GM12878 (cell line): Measurements from ENCODE around the gene FAM3B. TPM values are rescaled to one million over a fixed set of nuclear protein-coding genes. Genes with fewer than 3 reads are reported as not detected.

Experiments
- ATAC-seq: fragments of 200-7000 bp; cut with Tn5 transposase; 3 replicates; pipeline ENCODE4 v1.9.1; 2020; ENCODE audit warnings: mild to moderate bottlenecking, moderate library complexity
- BruUV-seq: library from RNA; stranded (reverse); fragments of 400-500 nt; replicated peaks from 2 replicates; lab custom pipeline; 2021; lab: Mats Ljungman, UMichigan
- CTCF ChIA-PET: fragments of 300-600 bp; sonication (Branson Sonifier 250); formaldehyde crosslinking; extraction: SDS; loops from one replicate; lab custom pipeline; 2021; ENCODE audit warnings: inconsistent platforms; lab: Yijun Ruan, JAX
- POLR2A ChIA-PET: fragments of 350-600 bp; formaldehyde crosslinking; extraction: SDS; loops from one replicate; lab custom pipeline; 2021; ENCODE audit warnings: inconsistent platforms; lab: Charles Lee
- RAD21 ChIA-PET: fragments of 300-600 bp; sonication (Branson Sonifier 250); formaldehyde crosslinking; loops from one replicate; lab custom pipeline; 2023; ENCODE audit warnings: antibody characterized with exemption; ENCODE audit not compliant: unreplicated experiment; lab: Charles Lee
- SMC1A ChIA-PET: fragments of 300-600 bp; sonication (Branson Sonifier 250); formaldehyde crosslinking; loops from one replicate; lab custom pipeline; 2023; ENCODE audit not compliant: unreplicated experiment, uncharacterized antibody; lab: Charles Lee
- DNase-seq: peaks from one replicate; pipeline ENCODE4 v3.0.0-alpha.2; 2011; ENCODE audit warnings: low read depth, low spot score
- FAIRE-seq: peaks from 3 replicates; lab custom pipeline; 2011; peaks lifted over from hg19 to GRCh38; lab: Jason Lieb, UNC
- H2AFZ ChIP-seq: 2 replicates; pipeline ENCODE4 v1.6.0; 2011; ENCODE audit warnings: low read depth, low read length, control low read depth; ENCODE audit not compliant: control insufficient read depth
- H3K27ac ChIP-seq: 2 replicates; pipeline ENCODE4 v1.5.1; 2011; ENCODE audit warnings: control low read depth; ENCODE audit not compliant: control insufficient read depth, insufficient read depth
- H3K27me3 ChIP-seq, 2 experiments: replicated peaks in 1 of 2; 2 replicates each; pipeline versions ENCODE4 v1.6.0 to v1.6.1; 2011; ENCODE audit warnings: low read length in 1 of 2; ENCODE audit not compliant: control insufficient read depth in 2 of 2, insufficient read depth in 2 of 2
- H3K36me3 ChIP-seq, 2 experiments: 2 replicates each; pipeline ENCODE4 v1.5.1; 2011; ENCODE audit warnings: low read length in 1 of 2; ENCODE audit not compliant: control insufficient read depth in 2 of 2, insufficient read depth in 2 of 2
- H3K4me1 ChIP-seq: 2 replicates; pipeline ENCODE4 v1.6.1; 2011; ENCODE audit warnings: mild to moderate bottlenecking, low read length, moderate library complexity, mixed read lengths; ENCODE audit not compliant: control insufficient read depth, insufficient read depth
- H3K4me2 ChIP-seq: 2 replicates; pipeline ENCODE4 v1.6.0; 2011; ENCODE audit warnings: control low read depth; ENCODE audit not compliant: control insufficient read depth, insufficient read depth
- H3K4me3 ChIP-seq: fragments of 200-600 bp; sonication (generic); 2 replicates; pipeline ENCODE4 v1.5.1; 2016
- H3K79me2 ChIP-seq: 2 replicates; pipeline ENCODE4 v1.6.0; 2011; ENCODE audit warnings: low read length; ENCODE audit not compliant: control insufficient read depth, insufficient read depth
- H3K9ac ChIP-seq: 2 replicates; pipeline ENCODE4 v1.8.0; 2011; ENCODE audit warnings: low read length, control low read depth, mixed read lengths; ENCODE audit not compliant: control insufficient read depth, insufficient read depth
- H3K9me3 ChIP-seq: replicated peaks from 3 replicates; pipeline ENCODE4 v1.5.1; 2011; ENCODE audit warnings: mild to moderate bottlenecking, low read length; ENCODE audit not compliant: control insufficient read depth, insufficient read depth
- H4K20me1 ChIP-seq: 2 replicates; pipeline ENCODE4 v1.6.0; 2011; ENCODE audit not compliant: control insufficient read depth, insufficient read depth
- ATF7 ChIP-seq: fragments of 450-650 bp; IDR thresholded peaks from 2 replicates; pipeline ENCODE4 v1.6.1; 2016; ENCODE audit warnings: low read depth, mild to moderate bottlenecking
- IKZF1 ChIP-seq: fragments of 450-650 bp; conservative IDR thresholded peaks from 2 replicates; pipeline ENCODE4 v1.6.1; 2017; ENCODE audit warnings: antibody characterized with exemption, mild to moderate bottlenecking
- MEF2B ChIP-seq: fragments of 450-650 bp; IDR thresholded peaks from 2 replicates; pipeline ENCODE4 v1.6.1; 2018; ENCODE audit warnings: mild to moderate bottlenecking, moderate library complexity; ENCODE audit not compliant: partially characterized antibody, poor library complexity, severe bottlenecking
- NFYA ChIP-seq: IDR thresholded peaks from 2 replicates; pipeline ENCODE4 v1.6.1; 2011; ENCODE audit warnings: low read depth, mild to moderate bottlenecking, low read length, improper control_type of control experiment, borderline replicate concordance
- NR2C1 ChIP-seq: fragments of 450-650 bp; IDR thresholded peaks from 2 replicates; pipeline ENCODE4 v1.6.1; 2017; ENCODE audit warnings: antibody characterized with exemption, mild to moderate bottlenecking, moderate library complexity
- SMAD1 ChIP-seq: fragments of 450-650 bp; IDR thresholded peaks from 2 replicates; pipeline ENCODE4 v1.6.1; 2018; ENCODE audit warnings: mild to moderate bottlenecking, low read depth; ENCODE audit not compliant: partially characterized antibody
- SUPT20H ChIP-seq: IDR thresholded peaks from 2 replicates; pipeline ENCODE4 v1.6.1; 2011; ENCODE audit warnings: low read depth, mild to moderate bottlenecking, low read length, moderate library complexity, borderline replicate concordance; ENCODE audit not compliant: control insufficient read depth
- TCF12 ChIP-seq: IDR thresholded peaks from 2 replicates; pipeline ENCODE4 v1.6.1; 2011; ENCODE audit warnings: low read depth, mild to moderate bottlenecking, low read length
- YBX1 ChIP-seq: fragments of 450-650 bp; IDR thresholded peaks from 2 replicates; pipeline ENCODE4 v1.6.1; 2016; ENCODE audit warnings: antibody characterized with exemption
- WGBS: methylation state at CpG from one replicate; pipeline ENCODE4 v1.1.6; 2016; ENCODE audit warnings: low lambda C conversion rate; ENCODE audit not compliant: insufficient replicate concordance, insufficient coverage; ENCODE audit errors: missing lambda C conversion rate; 5-methylcytosine and 5-hydroxymethylcytosine counted together
- in situ Hi-C: fragments of 300-500 bp; cut with MboI; formaldehyde crosslinking; loops from 9 replicates; pipeline ENCODE4 v1.14.3; 2018; ENCODE audit warnings: mixed read lengths
- intact Hi-C: fragments of 100-400 bp; cut with micrococcal nuclease; formaldehyde crosslinking; loops from one replicate; pipeline ENCODE4 v1.14.2; 2022; ENCODE audit not compliant: unreplicated experiment
- polyA plus RNA-seq, 11 experiments: library from polyadenylated mRNA; depleted of rRNA in 4 of 11; unstranded in 6 of 11; stranded (reverse) in 5 of 11; fragments of >200 nt; fragmentation: Nextera tagmentation in 4 of 11; fragmentation: Illumina TruSeq in 1 of 11; extraction: Ambion mirVana in 4 of 11; extraction: Trizol in 1 of 11; gene quantifications; 1 replicate in 1 of 11; 2 replicates in 10 of 11; pipeline versions ENCODE4 v1.2.1 to v1.2.3, GENCODE V29; 2011 to 2016; ENCODE audit warnings: inconsistent platforms in 2 of 11, missing spikeins in 2 of 11, low read depth in 1 of 11
- total RNA-seq, 4 experiments: library from RNA; depleted of rRNA in 3 of 4; stranded (reverse); fragments of >200 nt in 3 of 4; fragmentation: Illumina TruSeq in 1 of 4; extraction: Trizol in 1 of 4; gene quantifications; 2 replicates each; pipeline versions ENCODE4 v1.2.1 to v1.2.3, GENCODE V29; 2013 to 2021
- TF ChIP-seq, protein P1 (sequence below): fragments of 450-650 bp; IDR thresholded peaks from 2 replicates; pipeline ENCODE4 v1.6.1; 2017; ENCODE audit warnings: borderline replicate concordance

The FAM3B gene
- total and polyA plus RNA-seq, 10 of the 15 experiments (the other 5 are each of a cell fraction or from before 2014, with no cell fraction given) = 0.12 TPM; not detected in 9

DNA sequence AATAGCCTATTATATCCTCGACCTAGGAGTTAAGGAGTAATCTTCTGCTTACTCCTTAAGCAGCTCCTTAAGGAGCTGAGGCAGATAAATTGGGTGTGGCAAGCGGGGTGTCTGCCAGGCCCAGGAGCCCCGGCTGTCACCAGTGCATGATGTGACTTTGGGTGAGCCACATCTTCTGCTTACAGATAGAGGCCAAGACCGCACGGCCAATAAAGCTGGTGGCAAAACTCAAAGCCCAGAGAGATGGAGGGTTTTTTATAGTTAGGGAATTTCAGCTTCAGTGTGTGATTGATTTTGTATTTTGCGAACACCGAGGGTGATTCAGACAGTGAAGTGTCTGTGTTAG is 55.1 kb downstream of the FAM3B start:
- Histone ChIP-seq H3K4me1 (peaks cover 27% of the 10 kb centered on the region), H2AFZ (no peak overlapping the region), H3K36me3 (no peaks in the 10 kb centered on the region; a peak in 2 of 4 replicates), H3K9me3 (no peaks in the 10 kb centered on the region), H3K27me3 (no peaks in the 10 kb centered on the region), H3K9ac (peak overlapping the region; percentile 32; the same call in 1 of the 2 replicates), H3K27ac (no peak overlapping the region), H3K79me2 (peaks cover 62% of the 10 kb centered on the region), H3K4me2 (peak overlapping the region; percentile 95), H4K20me1 (no peaks in the 10 kb centered on the region; the same call in 1 of the 2 replicates), H3K4me3 (peak overlapping the region; percentile 75)
- ChIA-PET SMC1A (interaction anchor here (0.8 to 8.3 kb wide), 13 partner anchors 10 to 97 kb away, joined by 3 to 67 read pairs (median 6); partner anchors contain the start of genes MX1 and MX2), RAD21 (interaction anchor here (1.9 to 7.7 kb wide), 5 partner anchors 11 to 89 kb away, joined by 6 to 97 read pairs (median 36); partner anchors contain the start of genes MX1 and MX2), CTCF (interaction anchor here (1.0 to 7.4 kb wide), 9 partner anchors 12 to 200 kb away, joined by 3 to 99 read pairs (median 5); partner anchors contain the start of gene MX1), POLR2A (interaction anchor here (0.7 to 3.1 kb wide), 4 partner anchors 9 to 54 kb away, joined by 3 to 13 read pairs (median 9); partner anchors contain the start of genes MX1 and MX2)
- ATAC-seq = no peak
- WGBS = 98% methylated on average over 7 of the region's 7 CpGs
- TF ChIP-seq MEF2B (no peak), SMAD1 (no peak), TCF12 (no peak), ATF7 (no peak), IKZF1 (no peak), NFYA (no peak), SUPT20H (no peak), NR2C1 (no peak), YBX1 (no peak)
- TF ChIP-seq, protein P1, sequence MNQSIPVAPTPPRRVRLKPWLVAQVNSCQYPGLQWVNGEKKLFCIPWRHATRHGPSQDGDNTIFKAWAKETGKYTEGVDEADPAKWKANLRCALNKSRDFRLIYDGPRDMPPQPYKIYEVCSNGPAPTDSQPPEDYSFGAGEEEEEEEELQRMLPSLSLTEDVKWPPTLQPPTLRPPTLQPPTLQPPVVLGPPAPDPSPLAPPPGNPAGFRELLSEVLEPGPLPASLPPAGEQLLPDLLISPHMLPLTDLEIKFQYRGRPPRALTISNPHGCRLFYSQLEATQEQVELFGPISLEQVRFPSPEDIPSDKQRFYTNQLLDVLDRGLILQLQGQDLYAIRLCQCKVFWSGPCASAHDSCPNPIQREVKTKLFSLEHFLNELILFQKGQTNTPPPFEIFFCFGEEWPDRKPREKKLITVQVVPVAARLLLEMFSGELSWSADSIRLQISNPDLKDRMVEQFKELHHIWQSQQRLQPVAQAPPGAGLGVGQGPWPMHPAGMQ = no peak
- DNase-seq = no peak
- FAIRE-seq = no peak
- intact Hi-C loops = no loop called here
- BruUV-seq = no TSS peak
- in situ Hi-C loops = no loop called here
